ENCODE results near the gene FGF14. TPM values are rescaled to one million over a fixed set of nuclear protein-coding genes. Genes with fewer than 3 reads are reported as not detected.

The FGF14 gene
- total and polyA plus RNA-seq, 2 experiments from 2014 or later = 0.03 TPM; not detected in 1

- TF ChIP-seq ZNF462 (CRISPR knock-in tag; IDR thresholded peaks at IDR 0.05) (no peak), ZNF114 (CRISPR knock-in tag; IDR thresholded peaks at IDR 0.05) (no peak), EZH2 (IDR thresholded peaks at IDR 0.05; ENCODE audit: low read depth, unreplicated experiment) (no peak), JUNB (IDR thresholded peaks at IDR 0.05; ENCODE audit: unreplicated experiment) (no peak), STAT1 (IDR thresholded peaks at IDR 0.05; ENCODE audit: unreplicated experiment) (no peak), EZH2phosphoT487 (IDR thresholded peaks at IDR 0.05; ENCODE audit: unreplicated experiment) (no peak)
These were observed 446.1 kb downstream of the FGF14 start (continued) for GRCh38 chr13:101955764-101956163.

- Histone ChIP-seq H3K79me2 (replicated peaks; ENCODE audit: insufficient read depth) (no peaks in the 10 kb centered on the region), H3K27me3 (ENCODE audit: insufficient read depth) (no peaks in the 10 kb centered on the region), H2AFZ (no peak overlapping the region), H3K9me2 (ENCODE audit: insufficient read depth) (no peaks in the 10 kb centered on the region), H3K4me2 (no peak overlapping the region), H3K4me3 (no peak overlapping the region), H4K20me1 (replicated peaks; ENCODE audit: insufficient read depth) (no peaks in the 10 kb centered on the region), H3K4me1 (ENCODE audit: insufficient read depth) (no peaks in the 10 kb centered on the region), H3F3A (replicated peaks; ENCODE audit: low read depth) (no peaks in the 10 kb centered on the region), H3K36me3 (ENCODE audit: insufficient read depth) (no peaks in the 10 kb centered on the region), H3K27ac (ENCODE audit: low read depth) (no peak overlapping the region)
- Mint-ChIP-seq H3K27me3 (ENCODE audit: insufficient read depth, low read depth, poor library complexity) (no peaks in the 10 kb centered on the region), H3K9me3 (no peaks in the 10 kb centered on the region), H3K4me3 (no peak overlapping the region), H3K4me1 (peaks cover 3% of the 10 kb centered on the region; the same call in 2 of the 3 replicates), H3K27ac (no peak overlapping the region), H3K36me3 (ENCODE audit: low read depth) (no peaks in the 10 kb centered on the region)
- no peak for TF ChIP-seq NANOG (IDR thresholded peaks at IDR 0.05; ENCODE audit: borderline replicate concordance)
- TF ChIP-seq ZNF114 (CRISPR knock-in tag; IDR thresholded peaks at IDR 0.05) = no peak
- no peak for TF ChIP-seq EZH2 (IDR thresholded peaks at IDR 0.05; ENCODE audit: low read depth, unreplicated experiment)
- no peak for TF ChIP-seq ZNF462 (CRISPR knock-in tag; IDR thresholded peaks at IDR 0.05)
- no peak for TF ChIP-seq CTCF (conservative IDR thresholded peaks at IDR 0.05; ENCODE audit: low read depth in 2 of 2)
- no peak for DNase-seq (ENCODE audit: low spot score)
- no peak for ATAC-seq
These were observed 450.7 kb downstream of the FGF14 start for GRCh38 chr13:101951114-101951513.

Data from GM23338 (cell line).